Osteoblast (primary cell): ENCODE results near the gene SLC13A5. TPM values are rescaled to one million over a fixed set of nuclear protein-coding genes. Genes with fewer than 3 reads are reported as not detected.

Experiments
- DNase-seq: peaks from one replicate; pipeline ENCODE4 v3.0.0; 2011; ENCODE audit warnings: low spot score, mixed read lengths; ENCODE audit not compliant: insufficient read length; ENCODE audit errors: missing footprints
- H2AFZ ChIP-seq: 2 replicates; pipeline ENCODE4 v1.6.0; 2011; ENCODE audit warnings: mild to moderate bottlenecking, low read length
- H3K27ac ChIP-seq: 2 replicates; pipeline ENCODE4 v1.5.1; 2011; ENCODE audit warnings: mild to moderate bottlenecking, low read depth, low read length, moderate library complexity
- H3K27me3 ChIP-seq: 2 replicates; pipeline ENCODE4 v1.6.0; 2012; ENCODE audit warnings: mild to moderate bottlenecking, control low read depth, inconsistent platforms, low read length, moderate library complexity; ENCODE audit not compliant: insufficient read depth
- H3K36me3 ChIP-seq: 2 replicates; pipeline ENCODE4 v1.5.1; 2011; ENCODE audit warnings: mild to moderate bottlenecking, low read length, control low read depth, moderate library complexity; ENCODE audit not compliant: insufficient read depth
- H3K4me1 ChIP-seq: 2 replicates; pipeline ENCODE4 v1.5.1; 2011; ENCODE audit warnings: mild to moderate bottlenecking, low read length, control low read depth, moderate library complexity; ENCODE audit not compliant: insufficient read depth
- H3K4me2 ChIP-seq: 2 replicates; pipeline ENCODE4 v1.6.0; 2011; ENCODE audit warnings: mild to moderate bottlenecking, low read length; ENCODE audit not compliant: insufficient read depth
- H3K4me3 ChIP-seq: fragments of 200-600 bp; sonication (generic); 3 replicates; pipeline ENCODE4 v1.5.1; 2012; ENCODE audit warnings: mild to moderate bottlenecking, low read length, inconsistent platforms; ENCODE audit not compliant: insufficient read depth
- H3K79me2 ChIP-seq: 2 replicates; pipeline ENCODE4 v1.6.0; 2012; ENCODE audit warnings: mild to moderate bottlenecking, low read length, control low read depth, inconsistent platforms; ENCODE audit not compliant: insufficient read depth
- H3K9me3 ChIP-seq: 2 replicates; pipeline ENCODE4 v1.5.1; 2011; ENCODE audit warnings: low read depth, low read length, control low read depth
- H4K20me1 ChIP-seq: 2 replicates; pipeline ENCODE4 v1.6.0; 2012; ENCODE audit warnings: mild to moderate bottlenecking, low read length, control low read depth; ENCODE audit not compliant: insufficient read depth
- CTCF ChIP-seq: IDR thresholded peaks from 2 replicates; pipeline ENCODE4 v1.5.1; 2011; ENCODE audit warnings: mild to moderate bottlenecking, low read depth, low read length, moderate library complexity; ENCODE audit errors: extremely low read depth
- total RNA-seq: library from RNA; depleted of rRNA; stranded (reverse); fragments of >200 nt; gene quantifications from 2 replicates; pipeline ENCODE4 v1.2.3, GENCODE V29; 2012

SLC13A5 gene
- total RNA-seq, 1 donor = not detected

GRCh38 chr17:6729531-6729930 is 16.4 kb upstream of the SLC13A5 start:
- Histone ChIP-seq H3K9me3 (no peaks in the 10 kb centered on the region), H3K4me3 (no peak overlapping the region), H4K20me1 (no peaks in the 10 kb centered on the region), H3K36me3 (no peaks in the 10 kb centered on the region), H3K4me2 (no peak overlapping the region), H3K27ac (no peak overlapping the region), H3K79me2 (no peaks in the 10 kb centered on the region), H2AFZ (no peak overlapping the region), H3K4me1 (no peaks in the 10 kb centered on the region), H3K27me3 (peaks cover 20% of the 10 kb centered on the region)
- TF ChIP-seq CTCF = no peak
- no peak for DNase-seq

GRCh38 chr17:6724009-6724408 is 10.8 kb upstream of the SLC13A5 start:
- Histone ChIP-seq H3K9me3 (no peaks in the 10 kb centered on the region), H3K36me3 (no peaks in the 10 kb centered on the region), H4K20me1 (no peaks in the 10 kb centered on the region), H3K79me2 (no peaks in the 10 kb centered on the region), H2AFZ (no peak overlapping the region), H3K27me3 (peaks cover 22% of the 10 kb centered on the region), H3K27ac (no peak overlapping the region), H3K4me1 (no peaks in the 10 kb centered on the region), H3K4me2 (no peak overlapping the region), H3K4me3 (no peak overlapping the region)
- TF ChIP-seq CTCF = no peak
- DNase-seq = no peak

GRCh38 chr17:6721744-6722143 is 8.6 kb upstream of the SLC13A5 start:
- TF ChIP-seq CTCF = no peak
- no peaks in the 10 kb centered on the region for H3K9me3 ChIP-seq

GRCh38 chr17:6716736-6717135 is 3.6 kb upstream of the SLC13A5 start:
- no peak for TF ChIP-seq CTCF

More at GRCh38 chr17:6721744-6722143, 8.6 kb upstream of the SLC13A5 start:
- Histone ChIP-seq H3K4me1 (no peaks in the 10 kb centered on the region), H3K4me2 (no peak overlapping the region), H3K27ac (no peak overlapping the region), H4K20me1 (no peaks in the 10 kb centered on the region), H3K79me2 (no peaks in the 10 kb centered on the region), H3K36me3 (no peaks in the 10 kb centered on the region), H2AFZ (no peak overlapping the region), H3K27me3 (peaks cover 22% of the 10 kb centered on the region), H3K4me3 (no peak overlapping the region)
- DNase-seq = no peak

More at GRCh38 chr17:6716736-6717135, 3.6 kb upstream of the SLC13A5 start:
- no peaks in the 10 kb centered on the region for H3K9me3 ChIP-seq
- H3K36me3 ChIP-seq = no peaks in the 10 kb centered on the region
- no peak for DNase-seq
- H4K20me1 ChIP-seq = no peaks in the 10 kb centered on the region
- no peak overlapping the region for H3K4me3 ChIP-seq
- no peaks in the 10 kb centered on the region for H3K4me1 ChIP-seq
- H3K27me3 ChIP-seq = peaks cover 38% of the 10 kb centered on the region
- no peak overlapping the region for H3K27ac ChIP-seq
- no peaks in the 10 kb centered on the region for H3K79me2 ChIP-seq
- H2AFZ ChIP-seq = no peak overlapping the region
- H3K4me2 ChIP-seq = no peak overlapping the region
